H1 (cell line): ENCODE results near the gene CRYGA. TPM values are rescaled to one million over a fixed set of nuclear protein-coding genes. Genes with fewer than 3 reads are reported as not detected.

ENCODE experiments used
- CTCF ChIA-PET: fragments of 300-600 bp; sonication (Branson Sonifier 250); formaldehyde crosslinking; loops from one replicate; lab custom pipeline; 2021; ENCODE audit not compliant: partially characterized antibody; lab: Charles Lee
- POLR2A ChIA-PET: fragments of 300-600 bp; sonication (Branson Sonifier 250); formaldehyde crosslinking; loops from one replicate; lab custom pipeline; 2021; ENCODE audit warnings: inconsistent platforms; ENCODE audit not compliant: partially characterized antibody; lab: Charles Lee
- DNase-seq, 2 experiments: peaks; one replicate each; pipeline versions ENCODE4 v3.0.0 to v3.0.0-alpha.2; 2010 to 2022; ENCODE audit warnings: low spot score in 2 of 2, low read depth in 1 of 2, mixed read lengths in 1 of 2
- FAIRE-seq: peaks from 2 replicates; lab custom pipeline; 2011; peaks lifted over from hg19 to GRCh38; lab: Jason Lieb, UNC
- H2AFZ ChIP-seq: 2 replicates; pipeline ENCODE4 v1.8.1; 2012; ENCODE audit warnings: low read length, inconsistent platforms
- H2AK5ac ChIP-seq: 2 replicates; pipeline ENCODE4 v1.6.1; 2013; ENCODE audit warnings: low read depth, low read length
- H2BK120ac ChIP-seq: replicated peaks from 2 replicates; pipeline ENCODE3; 2013; ENCODE audit warnings: low read depth, low read length, inconsistent platforms
- H2BK12ac ChIP-seq: 2 replicates; pipeline ENCODE4 v1.6.1; 2013; ENCODE audit warnings: low read depth, low read length
- H2BK15ac ChIP-seq: 2 replicates; pipeline ENCODE4 v1.6.1; 2013; ENCODE audit warnings: low read length
- H2BK20ac ChIP-seq: 2 replicates; pipeline ENCODE4 v1.6.1; 2013; ENCODE audit warnings: low read length
- H2BK5ac ChIP-seq: 2 replicates; pipeline ENCODE4 v1.6.1; 2013; ENCODE audit warnings: low read depth, low read length
- H3K14ac ChIP-seq: 2 replicates; pipeline ENCODE4 v1.6.1; 2013; ENCODE audit warnings: inconsistent platforms; ENCODE audit not compliant: insufficient read length
- H3K18ac ChIP-seq: 2 replicates; pipeline ENCODE4 v1.6.1; 2013; ENCODE audit warnings: low read length; ENCODE audit errors: extremely low read depth
- H3K23ac ChIP-seq: 2 replicates; pipeline ENCODE4 v1.6.1; 2013; ENCODE audit warnings: inconsistent platforms; ENCODE audit not compliant: insufficient read length
- H3K23me2 ChIP-seq: 2 replicates; pipeline ENCODE4 v1.6.1; 2013; ENCODE audit warnings: low read depth, low read length
- H3K27ac ChIP-seq: 2 replicates; pipeline ENCODE4 v1.6.1; 2011; ENCODE audit warnings: low read depth, low read length, inconsistent platforms
- H3K27me3 ChIP-seq, 4 experiments: replicated peaks in 1 of 4; 1 replicate in 1 of 4; 2 replicates in 3 of 4; pipeline versions ENCODE4 v1.6.1 to v1.8.1; 2011 to 2013; ENCODE audit warnings: low read length in 3 of 4, mild to moderate bottlenecking in 3 of 4, inconsistent platforms in 2 of 4, mixed read lengths in 2 of 4, moderate library complexity in 1 of 4; ENCODE audit not compliant: control insufficient read depth in 3 of 4, insufficient read depth in 3 of 4; ENCODE audit errors: extremely low read depth in 1 of 4
- H3K36me3 ChIP-seq, 4 experiments: 2 replicates each; pipeline versions ENCODE4 v1.6.1 to v1.8.1; 2011 to 2013; ENCODE audit warnings: mild to moderate bottlenecking in 4 of 4, low read length in 3 of 4, moderate library complexity in 2 of 4, control low read depth in 1 of 4, inconsistent platforms in 1 of 4; ENCODE audit not compliant: insufficient read depth in 4 of 4, control insufficient read depth in 2 of 4
- H3K4ac ChIP-seq: replicated peaks from 2 replicates; pipeline ENCODE3; 2013; ENCODE audit warnings: low read length, low read depth, mixed read lengths, inconsistent platforms; ENCODE audit not compliant: insufficient read length
- H3K4me1 ChIP-seq, 4 experiments: replicated peaks in 1 of 4; 1 replicate in 1 of 4; 2 replicates in 3 of 4; pipeline versions ENCODE4 v1.6.1 to v1.8.1; 2011 to 2013; ENCODE audit warnings: low read length in 3 of 4, inconsistent platforms in 2 of 4, mixed read lengths in 1 of 4; ENCODE audit not compliant: insufficient read depth in 4 of 4, control insufficient read depth in 3 of 4
- H3K4me2 ChIP-seq, 2 experiments: 2 replicates each; pipeline versions ENCODE4 v1.6.1 to v1.8.1; 2011 to 2013; ENCODE audit warnings: low read depth in 2 of 2, low read length in 2 of 2, control low read depth in 1 of 2, inconsistent platforms in 1 of 2, mild to moderate bottlenecking in 1 of 2; ENCODE audit not compliant: insufficient read depth in 1 of 2
- H3K4me3 ChIP-seq, 4 experiments: fragments of 200-600, 300-600 bp in 1 of 4; sonication (generic), shearing (Covaris generic), sonication (Bioruptor Twin) in 1 of 4; 2 replicates each; pipeline versions ENCODE4 v1.5.1 to v1.8.1; 2011 to 2016; ENCODE audit warnings: low read length in 4 of 4, low read depth in 3 of 4, control low read depth in 2 of 4, inconsistent platforms in 2 of 4, mild to moderate bottlenecking in 2 of 4, mixed read lengths in 1 of 4, moderate library complexity in 1 of 4; ENCODE audit not compliant: insufficient read depth in 2 of 4; ENCODE audit errors: extremely low read depth in 1 of 4
- H3K56ac ChIP-seq: replicated peaks from 2 replicates; pipeline ENCODE3; 2013; ENCODE audit warnings: low read depth, mild to moderate bottlenecking, mixed read lengths, low read length, inconsistent platforms; ENCODE audit not compliant: insufficient read length
- H3K79me1 ChIP-seq: 2 replicates; pipeline ENCODE4 v1.6.1; 2013; ENCODE audit warnings: low read depth, low read length, control low read depth
- H3K79me2 ChIP-seq, 2 experiments: 2 replicates each; pipeline versions ENCODE4 v1.6.1 to v1.8.1; 2012 to 2013; ENCODE audit warnings: low read length in 2 of 2, mild to moderate bottlenecking in 2 of 2, inconsistent platforms in 1 of 2; ENCODE audit not compliant: insufficient read depth in 2 of 2, control insufficient read depth in 1 of 2
- H3K9ac ChIP-seq, 4 experiments: replicated peaks in 1 of 4; 1 replicate in 1 of 4; 2 replicates in 3 of 4; pipeline versions ENCODE4 v1.6.1 to v1.8.1; 2011 to 2013; ENCODE audit warnings: low read depth in 3 of 4, low read length in 3 of 4, control low read depth in 2 of 4, mild to moderate bottlenecking in 2 of 4, moderate library complexity in 2 of 4, inconsistent platforms in 1 of 4; ENCODE audit errors: extremely low read depth in 1 of 4
- H3K9me3 ChIP-seq, 2 experiments: 2 replicates each; pipeline versions ENCODE4 v1.6.1 to v1.8.1; 2012 to 2013; ENCODE audit warnings: mild to moderate bottlenecking in 2 of 2, moderate library complexity in 2 of 2, control low read depth in 1 of 2, inconsistent platforms in 1 of 2, low read depth in 1 of 2, low read length in 1 of 2, mixed read lengths in 1 of 2; ENCODE audit not compliant: insufficient read depth in 2 of 2
- H4K20me1 ChIP-seq, 2 experiments: replicated peaks in 1 of 2; 2 replicates each; pipeline versions ENCODE3 to v1.8.1; 2011 to 2013; ENCODE audit warnings: inconsistent platforms in 2 of 2, low read length in 2 of 2, mild to moderate bottlenecking in 1 of 2; ENCODE audit not compliant: insufficient read depth in 2 of 2, control insufficient read depth in 1 of 2
- H4K5ac ChIP-seq: 2 replicates; pipeline ENCODE4 v1.6.1; 2013; ENCODE audit warnings: low read length, low read depth, mixed read lengths, inconsistent platforms; ENCODE audit not compliant: insufficient read length
- H4K8ac ChIP-seq: 2 replicates; pipeline ENCODE4 v1.8.0; 2013; ENCODE audit warnings: mild to moderate bottlenecking, moderate library complexity, low read length, inconsistent platforms; ENCODE audit not compliant: insufficient read depth; ENCODE audit errors: extremely low read depth
- H4K91ac ChIP-seq: replicated peaks from 2 replicates; pipeline ENCODE3; 2013; ENCODE audit warnings: low read length, mixed read lengths, inconsistent platforms; ENCODE audit not compliant: insufficient read length
- ASH2L ChIP-seq: fragments of 200-600, 300-600 bp; sonication (generic); IDR thresholded peaks from one replicate; pipeline ENCODE4 v1.7.1; 2017; ENCODE audit warnings: low read length
- BRCA1 ChIP-seq: IDR thresholded peaks from 2 replicates; pipeline ENCODE4 v1.6.1; 2012; ENCODE audit warnings: low read depth, low read length, improper control_type of control experiment
- CTBP2 ChIP-seq: IDR thresholded peaks from 2 replicates; pipeline ENCODE4 v1.7.0; 2011; ENCODE audit warnings: borderline replicate concordance, mild to moderate bottlenecking, moderate library complexity, mixed read lengths, low read length; ENCODE audit not compliant: insufficient read depth, insufficient read length
- GTF2F1 ChIP-seq: IDR thresholded peaks from 2 replicates; pipeline ENCODE4 v1.6.1; 2012; ENCODE audit warnings: low read depth, low read length, improper control_type of control experiment, borderline replicate concordance
- JUN ChIP-seq: IDR thresholded peaks from 2 replicates; pipeline ENCODE4 v1.6.1; 2011; ENCODE audit warnings: low read depth, mild to moderate bottlenecking, improper control_type of control experiment, low read length
- JUND ChIP-seq: IDR thresholded peaks from 2 replicates; pipeline ENCODE4 v1.6.1; 2011; ENCODE audit warnings: mild to moderate bottlenecking, improper control_type of control experiment, low read length
- NRF1 ChIP-seq: IDR thresholded peaks from 2 replicates; pipeline ENCODE4 v1.6.1; 2011; ENCODE audit warnings: mild to moderate bottlenecking, low read depth, low read length, improper control_type of control experiment
- POLR2AphosphoS5 ChIP-seq: IDR thresholded peaks from 2 replicates; pipeline ENCODE4 v1.6.1; 2011; ENCODE audit warnings: low read depth, low read length
- RXRA ChIP-seq: IDR thresholded peaks from 2 replicates; pipeline ENCODE4 v1.6.1; 2011; ENCODE audit warnings: low read depth, mild to moderate bottlenecking, low read length, moderate library complexity; ENCODE audit not compliant: insufficient read depth
- SIRT6 ChIP-seq: IDR thresholded peaks from one replicate; pipeline ENCODE4 v1.7.1; 2012; ENCODE audit warnings: low read length, inconsistent platforms
- SP1 ChIP-seq: IDR thresholded peaks from 2 replicates; pipeline ENCODE4 v1.6.1; 2011; ENCODE audit warnings: low read depth, low read length
- SRF ChIP-seq: IDR thresholded peaks from 2 replicates; pipeline ENCODE4 v1.6.1; 2011; ENCODE audit warnings: mild to moderate bottlenecking, low read depth, low read length, moderate library complexity
- WGBS, 2 experiments: shearing (Covaris generic) in 1 of 2; methylation state at CpG; one replicate each; pipeline versions ENCODE4 v1.1.6 to v1.1.7; 2013 to 2015; ENCODE audit warnings: low lambda C conversion rate in 2 of 2, mixed read lengths in 2 of 2, inconsistent platforms in 1 of 2, low coverage in 1 of 2, missing lambda C conversion rate in 1 of 2; ENCODE audit not compliant: insufficient replicate concordance in 2 of 2, insufficient coverage in 1 of 2, insufficient read length in 1 of 2; ENCODE audit errors: extremely low coverage in 1 of 2, missing lambda C conversion rate in 1 of 2; 5-methylcytosine and 5-hydroxymethylcytosine counted together
- polyA plus RNA-seq, 7 experiments: library from polyadenylated mRNA; depleted of rRNA in 3 of 7; stranded (reverse) in 5 of 7; unstranded in 2 of 7; fragments of >200 nt in 5 of 7; fragments of 200-250 nt in 2 of 7; gene quantifications; 1 replicate in 5 of 7; 2 replicates in 1 of 7; 4 replicates in 1 of 7; pipeline versions ENCODE4 v1.2.1 to v1.2.3, GENCODE V29; 2011 to 2013; ENCODE audit warnings: missing spikeins in 2 of 7, mixed read lengths in 2 of 7
- total RNA-seq: library from RNA; stranded (reverse); fragmentation: NEBNext Ultra II Directional; extraction: Animal tissue kit (Norgen Biotek cat#: 25700); gene quantifications from 2 replicates; pipeline ENCODE4 v1.2.1, GENCODE V29; 2021

Gene CRYGA
- total and polyA plus RNA-seq, 2 of the 8 experiments (the other 6 are each of a cell fraction or from before 2014, with no cell fraction given) = not detected

GRCh38 chr2:208127090-208127489, 36.3 kb downstream of the CRYGA start:
- no peak overlapping the region for H3K4me3 ChIP-seq
- no peaks in the 10 kb centered on the region for H4K20me1 ChIP-seq
- H3K23me2 ChIP-seq = no peaks in the 10 kb centered on the region
- no peak for FAIRE-seq
- no peak overlapping the region for H3K27ac ChIP-seq
- no peak overlapping the region for H2BK12ac ChIP-seq
- no peak overlapping the region for H2BK15ac ChIP-seq
- H3K79me1 ChIP-seq = no peaks in the 10 kb centered on the region
- H3K27me3 ChIP-seq = no peaks in the 10 kb centered on the region
- H3K79me2 ChIP-seq = no peaks in the 10 kb centered on the region
- H3K9me3 ChIP-seq = no peaks in the 10 kb centered on the region
- no peak overlapping the region for H3K4ac ChIP-seq
- 91% methylated on average over 4 of the region's 4 CpGs; no CpG with 5 or more reads in 1 of the 2 experiments for WGBS, 2 experiments
- no peak overlapping the region for H2AFZ ChIP-seq
- no peaks in the 10 kb centered on the region for H3K36me3 ChIP-seq
- no peak overlapping the region for H2BK120ac ChIP-seq
- H3K4me2 ChIP-seq = no peak overlapping the region
- no peak overlapping the region for H3K14ac ChIP-seq
- H3K9ac ChIP-seq = no peak overlapping the region
- H4K8ac ChIP-seq = no peak overlapping the region
- no peaks in the 10 kb centered on the region for H3K4me1 ChIP-seq
- no peak overlapping the region for H2BK5ac ChIP-seq
- H4K91ac ChIP-seq = no peak overlapping the region
- H3K56ac ChIP-seq = no peak overlapping the region
- no peak overlapping the region for H3K23ac ChIP-seq
- H4K5ac ChIP-seq = no peak overlapping the region
- TF ChIP-seq ASH2L = no peak
- TF ChIP-seq RXRA = no peak
- no peak for TF ChIP-seq POLR2AphosphoS5
- TF ChIP-seq NRF1 = no peak
- TF ChIP-seq JUN = no peak
- TF ChIP-seq SRF = no peak
- TF ChIP-seq SIRT6 = no peak
- TF ChIP-seq BRCA1 = no peak
- TF ChIP-seq JUND = no peak
- TF ChIP-seq SP1 = no peak
- no peak for TF ChIP-seq GTF2F1
- TF ChIP-seq CTBP2 = no peak
- TF ChIP-seq, all 59 proteins: peak for 0
- no peak overlapping the region for H2AK5ac ChIP-seq
- CTCF ChIA-PET = interaction anchor here (0.7 to 1.4 kb wide), 5 partner anchors 8 to 25 kb away, joined by 3 to 5 read pairs (median 3); no protein-coding TSS in a partner anchor
- POLR2A ChIA-PET = no interaction called here
- H3K18ac ChIP-seq = no peak overlapping the region
- no peak for DNase-seq
- no peak overlapping the region for H2BK20ac ChIP-seq
